Body of pancreas (tissue), 4 donors: Measurements from ENCODE around the gene MRGPRX2. TPM values are rescaled to one million over a fixed set of nuclear protein-coding genes. Genes with fewer than 3 reads are reported as not detected.

Experiments used
- ATAC-seq: fragments of 150-250 bp; one replicate; pipeline ENCODE4 v1.9.1; 2016
- DNase-seq, 4 donors: peaks; one replicate each; pipeline ENCODE4 v3.0.0-alpha.2; 2019
- H3K27ac ChIP-seq, 4 donors: fragments of 200-600 bp; sonication (generic); 1 replicate in 3 of 4; 2 replicates in 1 of 4; pipeline versions ENCODE4 v1.5.1 to v1.6.1; 2016 to 2019; ENCODE audit warnings: mild to moderate bottlenecking in 1 of 4, mixed read lengths in 1 of 4, moderate library complexity in 1 of 4
- H3K27me3 ChIP-seq, 2 donors: fragments of 200-600 bp; sonication (generic); one replicate each; pipeline ENCODE4 v1.6.0; 2016; ENCODE audit warnings: mild to moderate bottlenecking in 1 of 2
- H3K36me3 ChIP-seq, 2 donors: fragments of 200-600 bp; sonication (generic); replicated peaks in 1 of 2; 2 replicates each; pipeline ENCODE4 v1.5.1; 2016; ENCODE audit warnings: low read depth in 2 of 2; ENCODE audit not compliant: insufficient read depth in 1 of 2
- H3K4me1 ChIP-seq: fragments of 200-600 bp; sonication (generic); one replicate; pipeline ENCODE4 v1.6.0; 2016
- H3K4me3 ChIP-seq, 2 donors: fragments of 200-600 bp; sonication (generic); 1 replicate in 1 of 2; 2 replicates in 1 of 2; pipeline ENCODE4 v1.5.1; 2016 to 2019
- H3K9me3 ChIP-seq, 3 donors: fragments of 200-600 bp; sonication (generic); 1 replicate in 2 of 3; 2 replicates in 1 of 3; pipeline ENCODE4 v1.5.1; 2016
- POLR2A ChIP-seq, 3 donors: fragments of 450-650 bp; IDR thresholded peaks; one replicate each; pipeline ENCODE4 v1.6.1; 2016; ENCODE audit warnings: antibody characterized with exemption in 3 of 3, mild to moderate bottlenecking in 2 of 3
- WGBS, 2 donors: methylation state at CpG; one replicate each; pipeline ENCODE4 v1.1.5; 2017; 5-methylcytosine and 5-hydroxymethylcytosine counted together
- intact Hi-C: fragments of 100-400 bp; cut with DNase I; formaldehyde crosslinking; loops from one replicate; pipeline ENCODE4 v1.15.1; 2023
- total RNA-seq, 2 donors: library from RNA; depleted of rRNA; stranded (reverse); fragments of >200 nt; gene quantifications; one replicate each; pipeline ENCODE4 v1.1.0, GENCODE V29; 2016
- TF ChIP-seq, protein P1 (sequence below), 7 experiments: fragments of 450-650 bp in 4 of 7; fragments of 200-600 bp in 3 of 7; sonication (generic) in 3 of 7; IDR thresholded peaks; one replicate each; pipeline ENCODE4 v1.5.1; 2016 to 2019; ENCODE audit warnings: antibody characterized with exemption in 7 of 7

The MRGPRX2 gene
- total RNA-seq, 2 donors from 2014 or later: not detected

- 30 to 36% methylated on average over 5 of the region's 5 CpGs for WGBS, 2 donors
- Histone ChIP-seq H3K36me3 (no peaks in the 10 kb centered on the region), H3K27ac (no peak overlapping the region), H3K4me3 (no peak overlapping the region), H3K9me3 (no peaks in the 10 kb centered on the region), H3K4me1 (peaks cover 9% of the 10 kb centered on the region), H3K27me3 (no peaks in the 10 kb centered on the region)
- intact Hi-C loops: no loop called here
- TF ChIP-seq, protein P1, sequence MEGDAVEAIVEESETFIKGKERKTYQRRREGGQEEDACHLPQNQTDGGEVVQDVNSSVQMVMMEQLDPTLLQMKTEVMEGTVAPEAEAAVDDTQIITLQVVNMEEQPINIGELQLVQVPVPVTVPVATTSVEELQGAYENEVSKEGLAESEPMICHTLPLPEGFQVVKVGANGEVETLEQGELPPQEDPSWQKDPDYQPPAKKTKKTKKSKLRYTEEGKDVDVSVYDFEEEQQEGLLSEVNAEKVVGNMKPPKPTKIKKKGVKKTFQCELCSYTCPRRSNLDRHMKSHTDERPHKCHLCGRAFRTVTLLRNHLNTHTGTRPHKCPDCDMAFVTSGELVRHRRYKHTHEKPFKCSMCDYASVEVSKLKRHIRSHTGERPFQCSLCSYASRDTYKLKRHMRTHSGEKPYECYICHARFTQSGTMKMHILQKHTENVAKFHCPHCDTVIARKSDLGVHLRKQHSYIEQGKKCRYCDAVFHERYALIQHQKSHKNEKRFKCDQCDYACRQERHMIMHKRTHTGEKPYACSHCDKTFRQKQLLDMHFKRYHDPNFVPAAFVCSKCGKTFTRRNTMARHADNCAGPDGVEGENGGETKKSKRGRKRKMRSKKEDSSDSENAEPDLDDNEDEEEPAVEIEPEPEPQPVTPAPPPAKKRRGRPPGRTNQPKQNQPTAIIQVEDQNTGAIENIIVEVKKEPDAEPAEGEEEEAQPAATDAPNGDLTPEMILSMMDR (IDR thresholded peaks at IDR 0.05): no peak
- no peak for TF ChIP-seq POLR2A (IDR thresholded peaks at IDR 0.05)
- DNase-seq (no peak), ATAC-seq (no peak)
These were observed 34.8 kb downstream of the MRGPRX2 start for GRCh38 chr11:19025481-19026406.

GRCh38 chr11:19020831-19021230 is 39.7 kb downstream of the MRGPRX2 start:
- intact Hi-C loops: no loop called here
- ATAC-seq: no peak
- H3K36me3 ChIP-seq: no peaks in the 10 kb centered on the region
- H3K9me3 ChIP-seq: no peaks in the 10 kb centered on the region
- DNase-seq: no peak
- H3K4me3 ChIP-seq: no peak overlapping the region
- no peaks in the 10 kb centered on the region for H3K4me1 ChIP-seq
- TF ChIP-seq, protein P1 (IDR thresholded peaks at IDR 0.05): no peak
- TF ChIP-seq POLR2A (IDR thresholded peaks at IDR 0.05): no peak
- H3K27me3 ChIP-seq: peaks cover 0 to 6% of the 10 kb centered on the region in 2 donors
- H3K27ac ChIP-seq: no peak overlapping the region

- Histone ChIP-seq H3K27me3 (peaks cover 0 to 6% of the 10 kb centered on the region in 2 donors), H3K4me1 (no peaks in the 10 kb centered on the region), H3K9me3 (no peaks in the 10 kb centered on the region), H3K4me3 (no peak overlapping the region), H3K27ac (no peak overlapping the region), H3K36me3 (no peaks in the 10 kb centered on the region)
- no peak for DNase-seq
- intact Hi-C loops: no loop called here
- TF ChIP-seq, protein P1 (IDR thresholded peaks at IDR 0.05): no peak
- TF ChIP-seq POLR2A (IDR thresholded peaks at IDR 0.05): no peak
- ATAC-seq: no peak
- 8 to 10% methylated on average over 3 of the region's 3 CpGs for WGBS, 2 donors
These were observed 41.6 kb downstream of the MRGPRX2 start for GRCh38 chr11:19018901-19019300.

- Histone ChIP-seq H3K27ac (no peak overlapping the region), H3K9me3 (no peaks in the 10 kb centered on the region), H3K4me3 (no peak overlapping the region), H3K36me3 (no peaks in the 10 kb centered on the region), H3K27me3 (peaks cover 0 to 1% of the 10 kb centered on the region in 2 donors), H3K4me1 (no peaks in the 10 kb centered on the region)
- TF ChIP-seq, protein P1 (IDR thresholded peaks at IDR 0.05): no peak
- no peak for TF ChIP-seq POLR2A (IDR thresholded peaks at IDR 0.05)
- no peak for ATAC-seq
- no peak for DNase-seq
- intact Hi-C loops: no loop called here
- 57 to 68% methylated on average over 3 of the region's 3 CpGs for WGBS, 2 donors
These were observed 47.2 kb downstream of the MRGPRX2 start for GRCh38 chr11:19013181-19013857.
